Measurements from ENCODE around the gene OR10G2.
"Not testable (repeated sequence)": the region's sequence is repeated elsewhere in the genome, so short reads cannot be mapped to it uniquely, and the experiment has no call there.

The OR10G2 gene

GRCh38 chr14:21634840-21635239, at the start of gene OR10G2:
Gene OR10G2 (minus strand): TSS chr14:21634940. CDS start chr14:21634842, 98 bp downstream.
- no peak for DNase-seq

- DNase-seq = no peak
Measured at GRCh38 chr14:21680072-21680471, 45.3 kb upstream of the OR10G2 start.

- no peak for DNase-seq
Measured at GRCh38 chr14:21675566-21675965, 40.8 kb upstream of the OR10G2 start.

GRCh38 chr14:21673718-21674117, 39.0 kb upstream of the OR10G2 start, which contains the start of gene OR4E1:
Gene OR4E1 (minus strand): TSS chr14:21673818. CDS start chr14:21670935, 2,883 bp downstream.
- DNase-seq = no peak

GRCh38 chr14:21672116-21672515, 37.4 kb upstream of the OR10G2 start:
- DNase-seq = no peak

- DNase-seq = no peak
Measured at GRCh38 chr14:21671371-21671770, 36.6 kb upstream of the OR10G2 start.

GRCh38 chr14:21669284-21669683, 34.5 kb upstream of the OR10G2 start:
- no peak for DNase-seq

- no peak for DNase-seq
Measured at GRCh38 chr14:21668377-21668776, 33.6 kb upstream of the OR10G2 start.

- DNase-seq = no peak
Measured at GRCh38 chr14:21656980-21657379, 22.2 kb upstream of the OR10G2 start.

- DNase-seq = no peak
Measured at GRCh38 chr14:21654215-21654614, 19.5 kb upstream of the OR10G2 start.

GRCh38 chr14:21653331-21653885, 18.7 kb upstream of the OR10G2 start, which contains the start of gene OR4E2:
Gene OR4E2 (plus strand): TSS chr14:21653835. CDS start chr14:21665083, 11,248 bp downstream.
- DNase-seq = no peak

- DNase-seq = no peak
Measured at GRCh38 chr14:21652209-21652808, 17.6 kb upstream of the OR10G2 start.

GRCh38 chr14:21647380-21647779, 12.6 kb upstream of the OR10G2 start:
- DNase-seq = no peak

- no peak for DNase-seq
Measured at GRCh38 chr14:21643407-21643806, 8.7 kb upstream of the OR10G2 start.

GRCh38 chr14:21642683-21643082, 7.9 kb upstream of the OR10G2 start:
- no peak for DNase-seq

GRCh38 chr14:21631084-21631483, 3.7 kb downstream of the OR10G2 start:
- DNase-seq = no peak

- not testable (repeated sequence) for DNase-seq
Measured at GRCh38 chr14:21630503-21630902, 4.2 kb downstream of the OR10G2 start.

- DNase-seq = no peak
Measured at GRCh38 chr14:21626491-21627230, 8.1 kb downstream of the OR10G2 start.

- no peak for DNase-seq
Measured at GRCh38 chr14:21617614-21618013, 17.1 kb downstream of the OR10G2 start.

GRCh38 chr14:21614240-21614639, 20.5 kb downstream of the OR10G2 start:
- DNase-seq = no peak

GRCh38 chr14:21612324-21612723, 22.4 kb downstream of the OR10G2 start:
- no peak for DNase-seq

GRCh38 chr14:21602181-21602580, 32.6 kb downstream of the OR10G2 start:
- DNase-seq = not testable (repeated sequence)

GRCh38 chr14:21589317-21589716, 45.4 kb downstream of the OR10G2 start:
- no peak for DNase-seq
